GM12873 (cell line): ENCODE results near the gene MMP11.

Experiments used
- TF ChIP-seq, protein P1 (sequence below): IDR thresholded peaks from 2 replicates; pipeline ENCODE4 v1.5.1; 2012; ENCODE audit warnings: low read depth, mild to moderate bottlenecking, moderate library complexity, low read length, control low read depth; ENCODE audit not compliant: insufficient read depth; ENCODE audit errors: missing control alignments

Gene MMP11

DNA sequence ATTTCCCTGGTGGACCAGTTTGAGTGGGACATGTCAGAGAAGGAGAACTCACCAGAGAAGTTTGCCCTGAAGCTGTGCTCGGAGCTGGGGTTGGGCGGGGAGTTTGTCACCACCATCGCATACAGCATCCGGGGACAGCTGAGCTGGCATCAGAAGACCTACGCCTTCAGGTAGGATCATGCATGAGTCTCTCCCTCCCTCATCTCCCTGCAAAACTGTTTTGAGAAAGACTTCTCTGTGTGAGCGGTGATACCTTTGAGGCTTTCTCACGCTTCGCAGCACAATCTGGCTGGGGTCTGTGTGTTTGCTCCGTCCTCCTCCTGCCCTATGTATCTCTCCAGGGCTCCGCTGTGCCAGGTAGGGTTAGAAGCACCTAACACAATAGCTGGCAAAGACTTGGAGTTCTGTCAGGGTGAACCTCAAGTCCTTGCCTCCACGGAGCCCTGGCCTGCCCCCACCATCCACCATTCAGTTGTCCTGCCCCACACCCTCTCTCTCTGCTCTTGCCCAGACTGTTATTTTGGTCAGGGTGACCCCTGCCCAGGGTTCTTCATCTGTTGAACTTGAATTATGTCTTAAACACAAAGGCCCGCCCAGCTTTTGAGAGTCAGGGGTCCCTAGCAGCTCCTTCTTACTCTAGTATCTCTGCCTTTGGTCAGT lies 52.7 kb downstream of the MMP11 start:
- TF ChIP-seq, protein P1, sequence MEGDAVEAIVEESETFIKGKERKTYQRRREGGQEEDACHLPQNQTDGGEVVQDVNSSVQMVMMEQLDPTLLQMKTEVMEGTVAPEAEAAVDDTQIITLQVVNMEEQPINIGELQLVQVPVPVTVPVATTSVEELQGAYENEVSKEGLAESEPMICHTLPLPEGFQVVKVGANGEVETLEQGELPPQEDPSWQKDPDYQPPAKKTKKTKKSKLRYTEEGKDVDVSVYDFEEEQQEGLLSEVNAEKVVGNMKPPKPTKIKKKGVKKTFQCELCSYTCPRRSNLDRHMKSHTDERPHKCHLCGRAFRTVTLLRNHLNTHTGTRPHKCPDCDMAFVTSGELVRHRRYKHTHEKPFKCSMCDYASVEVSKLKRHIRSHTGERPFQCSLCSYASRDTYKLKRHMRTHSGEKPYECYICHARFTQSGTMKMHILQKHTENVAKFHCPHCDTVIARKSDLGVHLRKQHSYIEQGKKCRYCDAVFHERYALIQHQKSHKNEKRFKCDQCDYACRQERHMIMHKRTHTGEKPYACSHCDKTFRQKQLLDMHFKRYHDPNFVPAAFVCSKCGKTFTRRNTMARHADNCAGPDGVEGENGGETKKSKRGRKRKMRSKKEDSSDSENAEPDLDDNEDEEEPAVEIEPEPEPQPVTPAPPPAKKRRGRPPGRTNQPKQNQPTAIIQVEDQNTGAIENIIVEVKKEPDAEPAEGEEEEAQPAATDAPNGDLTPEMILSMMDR: no peak

DNA sequence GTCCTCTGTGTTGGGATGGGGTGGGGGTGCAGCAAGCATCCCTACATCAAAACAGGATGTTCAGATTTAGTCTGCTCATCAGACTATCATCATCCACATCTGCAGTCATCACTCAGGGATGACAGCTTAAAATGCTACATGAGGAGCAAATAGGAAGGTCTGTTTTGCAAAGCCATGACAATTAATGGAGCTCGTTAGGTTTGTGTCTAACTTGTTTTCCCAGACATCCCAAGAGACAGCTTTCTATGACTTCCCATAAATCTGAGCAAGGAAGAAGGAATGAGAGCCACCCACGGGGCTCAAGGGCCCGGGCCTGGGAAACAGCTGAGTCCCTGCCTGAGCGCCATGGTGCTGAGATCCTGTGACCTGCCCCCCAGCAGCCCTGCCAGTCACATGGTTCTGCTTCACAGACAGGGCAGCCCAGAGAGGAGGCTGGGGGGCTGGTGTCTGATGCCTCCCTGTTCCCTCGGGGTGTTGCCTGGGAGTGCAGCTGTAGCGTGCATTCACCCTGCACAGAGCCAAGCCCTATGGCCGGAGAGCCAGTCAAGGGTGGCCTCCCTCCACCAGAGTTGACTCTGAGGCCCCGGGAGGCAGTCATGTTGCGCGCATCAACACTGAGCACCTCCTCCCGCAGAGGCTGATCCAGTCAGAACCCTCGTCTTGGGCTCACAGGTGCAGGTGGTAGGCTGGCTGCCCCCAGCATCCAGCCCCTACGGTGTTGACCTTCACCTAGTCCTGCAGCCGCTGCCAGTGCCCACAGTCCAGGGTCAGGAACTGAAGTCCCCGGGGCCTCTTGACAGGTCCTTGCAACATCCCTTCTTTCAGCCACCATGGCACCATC lies 54.1 kb downstream of the MMP11 start:
- TF ChIP-seq, protein P1: no peak

DNA sequence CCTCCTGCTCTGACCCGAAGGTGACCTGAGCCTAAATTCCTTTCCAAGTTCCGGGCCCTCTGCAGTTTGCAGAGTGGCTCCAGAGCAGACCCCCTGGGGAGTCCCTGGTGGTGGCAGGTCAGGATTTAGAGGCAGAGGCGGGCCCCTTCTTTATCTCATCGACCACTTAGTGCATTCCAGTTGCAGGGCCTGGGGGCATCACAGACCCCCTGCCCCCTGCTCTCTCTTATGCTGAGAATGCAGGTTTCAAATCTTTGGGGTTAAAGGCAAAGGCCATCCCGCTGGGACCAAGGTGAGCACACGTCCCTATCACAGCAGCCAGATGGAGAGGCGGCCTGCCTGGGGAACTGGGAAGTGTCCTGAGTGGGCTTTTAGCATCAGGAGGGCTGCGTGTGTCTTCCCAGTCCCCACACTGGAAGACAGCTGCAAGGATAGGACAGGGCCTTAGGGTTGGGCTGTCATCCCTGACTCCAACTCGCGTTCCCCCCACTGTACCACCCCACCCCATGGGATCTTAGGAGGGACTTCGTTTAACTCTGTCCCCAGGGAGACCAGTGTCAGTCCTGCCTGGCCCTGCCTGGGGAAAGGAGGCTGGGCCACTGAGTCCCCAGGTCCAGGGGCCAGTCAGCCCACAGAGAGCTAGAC lies 54.8 kb downstream of the MMP11 start:
- TF ChIP-seq, protein P1: no peak

DNA sequence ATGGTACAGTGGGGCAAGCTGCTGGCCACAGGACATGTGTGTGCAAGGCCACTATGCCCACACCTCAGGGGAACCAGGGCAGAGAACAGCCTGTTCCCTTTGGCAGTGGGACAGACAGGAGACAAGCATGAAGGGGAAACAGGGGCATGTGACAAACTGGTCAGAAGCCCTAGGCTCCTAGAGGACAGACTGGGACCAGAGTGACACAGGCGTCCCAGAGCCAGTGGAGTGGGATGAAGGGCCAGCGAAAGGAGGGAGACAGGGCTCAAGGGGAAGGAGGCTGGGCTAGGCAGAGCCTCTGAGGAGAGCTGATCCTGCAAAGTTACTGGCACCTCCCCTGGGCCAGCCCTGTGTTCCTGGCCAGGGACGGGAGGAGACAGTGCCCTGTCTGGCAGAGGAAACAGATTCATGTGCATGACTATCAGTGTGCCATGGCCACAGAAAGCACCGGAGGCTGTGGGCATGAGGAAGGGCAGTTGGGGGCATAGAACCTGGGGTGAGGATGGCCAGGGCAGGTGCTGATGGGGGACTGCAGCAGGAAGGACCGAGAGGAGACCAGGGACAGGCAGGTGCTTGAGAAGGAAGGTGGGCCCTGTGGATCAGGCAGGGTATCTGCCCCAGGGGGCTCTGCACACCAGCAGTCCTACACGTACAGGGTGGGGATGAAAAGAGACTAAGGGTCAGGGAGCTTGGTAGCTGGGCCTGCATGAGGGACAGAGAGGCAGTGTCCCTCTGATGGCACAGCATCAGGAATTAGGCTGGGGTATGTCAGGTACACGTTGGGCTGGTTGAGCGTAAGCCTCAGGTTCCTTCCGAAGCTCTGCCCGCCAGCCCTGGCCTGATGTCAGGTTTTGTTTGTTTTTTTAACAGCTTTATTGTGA lies 56.4 kb downstream of the MMP11 start:
- TF ChIP-seq, protein P1: no peak

DNA sequence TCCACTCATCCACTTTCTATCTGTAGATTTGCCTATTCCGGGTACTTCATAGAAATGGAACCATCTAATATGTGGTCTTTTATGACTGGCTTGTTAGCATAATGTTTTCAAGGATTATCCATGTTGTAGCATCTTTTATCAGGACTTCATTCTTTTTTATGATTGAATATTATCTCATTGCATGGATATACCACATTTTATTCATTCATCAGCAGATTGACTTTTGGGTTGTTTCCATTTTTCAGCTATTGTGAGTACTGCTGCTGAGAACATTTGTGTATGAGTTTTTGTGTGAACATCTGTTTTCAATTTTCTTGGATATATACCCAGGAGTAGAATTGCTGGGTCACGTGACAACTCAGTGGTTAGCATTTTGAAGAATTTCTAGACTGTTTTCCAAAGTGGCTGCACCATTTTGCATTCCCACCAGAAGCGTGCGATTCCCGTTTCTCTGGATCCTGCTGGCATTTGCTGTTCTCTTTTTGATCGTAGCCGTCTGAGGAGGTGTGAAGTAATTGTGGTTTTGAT lies 57.3 kb downstream of the MMP11 start:
- TF ChIP-seq, protein P1: no peak

DNA sequence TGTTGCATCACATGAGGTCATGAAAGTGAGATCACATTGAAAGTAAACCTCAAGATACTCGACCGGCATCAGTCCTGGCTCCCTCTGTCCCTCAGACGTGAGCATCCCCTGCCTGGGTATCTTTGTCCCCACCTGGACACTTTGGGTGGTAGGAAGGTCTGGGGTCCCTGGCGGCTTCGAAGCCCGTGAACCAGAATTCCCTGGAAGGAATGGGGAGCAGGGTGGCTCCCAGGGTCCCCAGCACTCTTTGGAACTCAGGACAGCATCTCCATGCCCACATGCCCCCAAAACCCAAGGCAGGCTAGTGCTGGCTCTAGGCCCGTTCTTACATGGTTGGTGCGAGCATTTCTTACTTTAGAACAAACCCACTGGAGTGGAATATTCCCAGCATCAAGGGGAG lies 58.6 kb downstream of the MMP11 start:
- TF ChIP-seq, protein P1: no peak
